Suprapubic skin (tissue), 4 donors: Measurements from ENCODE around the gene PXYLP1.

ENCODE experiments used
- POLR2A ChIP-seq, 2 donors: fragments of 450-650 bp; IDR thresholded peaks; one replicate each; pipeline ENCODE4 v1.6.1; 2017; ENCODE audit warnings: antibody characterized with exemption in 2 of 2, mild to moderate bottlenecking in 2 of 2, moderate library complexity in 2 of 2
- POLR2AphosphoS5 ChIP-seq, 3 donors: sonication (generic); formaldehyde crosslinking; IDR thresholded peaks; one replicate each; pipeline ENCODE4 v1.6.1; 2017; ENCODE audit warnings: antibody characterized with exemption in 3 of 3
- TF ChIP-seq, protein P1 (sequence below), 2 donors: fragments of 200-600 bp in 1 of 2; fragments of 450-650 bp in 1 of 2; sonication (generic) in 1 of 2; IDR thresholded peaks; one replicate each; pipeline ENCODE4 v1.5.1; 2016 to 2019; ENCODE audit warnings: antibody characterized with exemption in 2 of 2, mild to moderate bottlenecking in 1 of 2, moderate library complexity in 1 of 2

DNA sequence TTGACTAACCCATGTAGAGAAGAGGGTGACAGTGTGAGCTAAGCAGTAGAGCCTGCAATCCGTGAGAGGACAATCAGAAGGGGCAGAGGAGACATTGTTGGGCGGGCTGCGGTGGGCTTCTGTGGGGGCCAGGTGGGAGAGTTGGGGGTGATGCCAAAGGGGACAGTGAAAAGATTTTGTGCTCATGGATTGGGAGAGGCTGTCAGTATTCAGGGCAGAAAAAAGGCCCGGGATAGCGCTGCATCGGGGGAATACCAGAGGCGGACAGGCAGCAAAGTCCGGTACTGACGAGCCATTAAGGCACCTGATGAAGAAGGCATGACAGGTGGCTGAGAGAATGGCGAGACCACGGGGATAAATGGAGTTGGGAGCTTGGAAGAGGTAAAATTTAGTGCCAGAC is 1.3 kb upstream of the PXYLP1 start:
- TF ChIP-seq, protein P1, sequence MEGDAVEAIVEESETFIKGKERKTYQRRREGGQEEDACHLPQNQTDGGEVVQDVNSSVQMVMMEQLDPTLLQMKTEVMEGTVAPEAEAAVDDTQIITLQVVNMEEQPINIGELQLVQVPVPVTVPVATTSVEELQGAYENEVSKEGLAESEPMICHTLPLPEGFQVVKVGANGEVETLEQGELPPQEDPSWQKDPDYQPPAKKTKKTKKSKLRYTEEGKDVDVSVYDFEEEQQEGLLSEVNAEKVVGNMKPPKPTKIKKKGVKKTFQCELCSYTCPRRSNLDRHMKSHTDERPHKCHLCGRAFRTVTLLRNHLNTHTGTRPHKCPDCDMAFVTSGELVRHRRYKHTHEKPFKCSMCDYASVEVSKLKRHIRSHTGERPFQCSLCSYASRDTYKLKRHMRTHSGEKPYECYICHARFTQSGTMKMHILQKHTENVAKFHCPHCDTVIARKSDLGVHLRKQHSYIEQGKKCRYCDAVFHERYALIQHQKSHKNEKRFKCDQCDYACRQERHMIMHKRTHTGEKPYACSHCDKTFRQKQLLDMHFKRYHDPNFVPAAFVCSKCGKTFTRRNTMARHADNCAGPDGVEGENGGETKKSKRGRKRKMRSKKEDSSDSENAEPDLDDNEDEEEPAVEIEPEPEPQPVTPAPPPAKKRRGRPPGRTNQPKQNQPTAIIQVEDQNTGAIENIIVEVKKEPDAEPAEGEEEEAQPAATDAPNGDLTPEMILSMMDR (IDR thresholded peaks at IDR 0.05) = no peak
- TF ChIP-seq POLR2AphosphoS5 (IDR thresholded peaks at IDR 0.05) = no peak
- no peak for TF ChIP-seq POLR2A (IDR thresholded peaks at IDR 0.05)
